HFF-Myc (cell line): Measurements from ENCODE around the gene PPP1R9A.

Source experiments
- DNase-seq: peaks from one replicate; pipeline ENCODE4 v3.0.0-alpha.2; 2011; ENCODE audit warnings: low read depth; ENCODE audit errors: extremely low read depth
- H3K4me3 ChIP-seq: replicated peaks from 2 replicates; pipeline ENCODE4 v1.5.1; 2011; ENCODE audit warnings: low read depth, mild to moderate bottlenecking, control low read depth, low read length
- TF ChIP-seq, protein P1 (sequence below): IDR thresholded peaks from 2 replicates; pipeline ENCODE4 v1.5.1; 2012; ENCODE audit warnings: mild to moderate bottlenecking, low read depth, low read length, control low read depth; ENCODE audit errors: missing control alignments

Gene PPP1R9A

DNA sequence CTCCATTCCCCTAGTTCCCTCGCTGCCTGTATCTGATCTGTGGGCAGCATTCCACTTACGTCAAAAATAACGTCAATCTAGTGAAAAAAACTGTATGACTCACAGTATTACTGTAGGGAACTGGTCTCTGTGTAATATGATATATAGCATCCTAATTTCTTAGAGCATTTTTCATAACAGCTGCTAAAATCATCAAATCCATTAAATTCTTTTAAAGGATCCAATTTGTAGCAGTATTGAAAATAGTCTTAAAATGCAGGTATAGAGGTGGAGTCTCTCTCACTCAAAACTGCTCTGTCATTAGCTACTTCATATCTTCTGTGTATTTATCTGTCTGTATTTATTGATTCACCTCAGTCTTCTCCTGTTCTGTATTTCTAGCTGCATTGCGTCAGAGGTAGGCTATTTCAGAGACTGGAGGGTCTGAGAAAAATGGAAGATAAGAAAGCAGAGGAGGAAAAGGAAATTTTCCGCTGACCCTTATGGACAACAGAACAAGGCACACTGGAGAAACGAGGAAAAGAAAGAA lies 357.0 kb downstream of the PPP1R9A start:
- TF ChIP-seq, protein P1, sequence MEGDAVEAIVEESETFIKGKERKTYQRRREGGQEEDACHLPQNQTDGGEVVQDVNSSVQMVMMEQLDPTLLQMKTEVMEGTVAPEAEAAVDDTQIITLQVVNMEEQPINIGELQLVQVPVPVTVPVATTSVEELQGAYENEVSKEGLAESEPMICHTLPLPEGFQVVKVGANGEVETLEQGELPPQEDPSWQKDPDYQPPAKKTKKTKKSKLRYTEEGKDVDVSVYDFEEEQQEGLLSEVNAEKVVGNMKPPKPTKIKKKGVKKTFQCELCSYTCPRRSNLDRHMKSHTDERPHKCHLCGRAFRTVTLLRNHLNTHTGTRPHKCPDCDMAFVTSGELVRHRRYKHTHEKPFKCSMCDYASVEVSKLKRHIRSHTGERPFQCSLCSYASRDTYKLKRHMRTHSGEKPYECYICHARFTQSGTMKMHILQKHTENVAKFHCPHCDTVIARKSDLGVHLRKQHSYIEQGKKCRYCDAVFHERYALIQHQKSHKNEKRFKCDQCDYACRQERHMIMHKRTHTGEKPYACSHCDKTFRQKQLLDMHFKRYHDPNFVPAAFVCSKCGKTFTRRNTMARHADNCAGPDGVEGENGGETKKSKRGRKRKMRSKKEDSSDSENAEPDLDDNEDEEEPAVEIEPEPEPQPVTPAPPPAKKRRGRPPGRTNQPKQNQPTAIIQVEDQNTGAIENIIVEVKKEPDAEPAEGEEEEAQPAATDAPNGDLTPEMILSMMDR, result no peak

DNA sequence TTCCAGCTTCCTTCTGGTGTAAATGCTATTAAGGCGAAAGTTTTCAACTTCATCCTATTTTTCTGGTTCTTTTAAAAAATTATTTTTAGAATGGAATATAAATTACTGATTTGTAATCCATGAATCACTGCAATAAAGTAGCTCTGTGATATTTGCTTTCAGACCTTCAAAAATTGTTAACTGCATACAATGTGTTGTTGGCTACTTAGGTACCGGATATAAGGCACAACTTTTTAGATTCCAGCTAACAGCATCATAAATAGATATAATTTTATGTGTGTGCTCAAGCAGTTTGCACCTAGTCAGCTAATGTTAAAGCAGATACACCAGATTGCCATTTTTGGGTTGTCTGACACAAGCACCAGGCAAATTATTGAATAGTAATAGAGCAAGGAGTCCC lies 358.2 kb downstream of the PPP1R9A start:
- no peak overlapping the region for H3K4me3 ChIP-seq
- TF ChIP-seq, protein P1, result no peak
- DNase-seq, result no peak

More for the DNA sequence above, 357.0 kb downstream of the PPP1R9A start:
- H3K4me3 ChIP-seq, result no peak overlapping the region
- no peak for DNase-seq

DNA sequence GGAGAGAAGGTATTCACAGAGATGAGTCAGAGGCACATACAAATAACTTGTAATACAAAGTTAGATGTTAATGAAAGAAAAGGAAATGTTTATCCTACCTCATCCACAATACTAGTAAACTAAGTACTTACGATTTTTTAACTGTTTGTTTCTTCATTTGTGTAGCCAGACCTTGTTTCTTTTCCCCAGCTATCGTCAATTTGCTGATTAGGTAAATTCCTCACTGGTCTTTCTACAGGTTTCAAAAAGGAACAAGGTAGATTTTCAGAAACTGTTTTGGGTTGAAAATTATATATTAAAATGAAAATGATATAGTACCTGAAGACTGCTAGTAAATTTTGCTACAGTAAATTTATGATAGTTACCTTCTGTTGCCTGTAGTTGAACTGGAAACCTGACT lies 360.4 kb downstream of the PPP1R9A start:
- TF ChIP-seq, protein P1, result no peak
- DNase-seq, result no peak
- no peak overlapping the region for H3K4me3 ChIP-seq

DNA sequence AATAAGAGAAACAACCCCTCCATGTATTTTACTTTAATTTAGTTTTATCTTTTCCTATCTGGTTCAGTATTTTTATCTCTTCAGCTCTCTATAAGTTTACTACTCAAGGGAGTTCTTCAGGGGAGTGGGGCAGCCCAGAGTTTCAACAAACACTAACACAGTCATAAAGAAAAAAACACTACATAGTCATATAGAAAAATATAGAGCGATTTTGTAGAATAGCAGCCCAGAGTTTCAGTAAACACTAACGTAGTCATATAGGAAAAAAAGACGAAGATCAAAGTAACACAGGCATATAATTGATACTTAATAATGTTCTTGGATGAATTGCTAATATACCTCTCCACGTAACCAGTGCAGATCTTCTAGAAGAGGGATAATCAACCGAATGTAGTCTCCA lies 362.2 kb downstream of the PPP1R9A start:
- TF ChIP-seq, protein P1, result no peak
- no peak overlapping the region for H3K4me3 ChIP-seq
- no peak for DNase-seq

DNA sequence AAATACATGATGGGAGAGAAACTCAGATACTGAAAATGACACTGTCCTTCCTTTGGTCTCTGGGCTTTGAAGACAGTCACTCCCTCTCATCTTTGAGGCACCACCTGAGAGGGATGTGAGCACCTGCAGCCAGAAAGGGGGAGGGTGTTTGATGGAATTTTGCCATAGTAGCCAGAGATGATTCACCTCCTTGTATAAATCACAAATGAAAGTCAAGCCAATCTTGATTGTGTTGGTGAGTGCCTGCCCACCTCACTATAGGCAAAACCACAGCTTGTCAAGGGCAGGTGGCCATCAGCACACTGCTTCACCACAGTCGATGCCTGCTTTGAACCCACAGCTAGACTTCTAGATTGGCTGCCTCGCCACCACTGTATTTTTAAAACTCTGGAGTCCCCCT lies 368.7 kb downstream of the PPP1R9A start:
- H3K4me3 ChIP-seq, result no peak overlapping the region
- TF ChIP-seq, protein P1, result no peak
- DNase-seq, result no peak

DNA sequence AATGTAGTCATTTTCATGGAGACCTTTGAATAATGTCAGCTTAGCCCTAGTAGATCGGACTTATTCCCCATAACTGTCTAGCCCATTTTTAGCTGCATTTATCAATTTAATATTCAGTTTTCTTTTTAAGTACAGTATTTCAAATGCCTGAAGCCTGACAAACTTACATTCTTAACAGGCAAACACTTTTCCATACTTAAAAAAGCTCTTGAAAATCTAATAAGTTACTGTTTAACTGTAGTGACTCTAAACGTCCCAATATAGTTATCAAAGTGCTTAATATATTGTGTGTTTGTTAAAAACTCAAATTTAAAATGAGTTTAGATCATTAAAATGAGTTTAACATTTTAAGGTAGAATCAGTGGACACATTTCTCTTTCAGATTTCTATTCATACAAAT lies 372.0 kb downstream of the PPP1R9A start:
- TF ChIP-seq, protein P1, result no peak
- H3K4me3 ChIP-seq, result no peak overlapping the region
- no peak for DNase-seq

DNA sequence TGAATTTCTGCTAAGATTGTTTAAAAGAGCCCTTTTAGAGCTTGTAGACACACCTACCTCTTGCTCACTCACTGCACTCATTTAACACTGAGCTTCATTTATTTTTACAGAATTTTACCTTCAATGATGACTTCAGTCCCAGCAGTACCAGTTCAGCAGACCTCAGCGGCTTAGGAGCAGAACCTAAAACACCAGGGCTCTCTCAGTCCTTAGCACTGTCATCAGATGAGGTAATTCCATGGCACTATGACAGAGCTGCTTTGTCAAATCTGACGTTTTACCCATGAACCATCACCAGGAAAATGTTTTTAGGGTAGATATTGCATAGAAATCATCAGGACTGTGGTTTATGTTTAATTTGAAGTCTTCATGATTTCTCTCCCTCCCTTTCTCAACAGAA lies 378.7 kb downstream of the PPP1R9A start:
- H3K4me3 ChIP-seq, result no peak overlapping the region
- DNase-seq, result no peak
- TF ChIP-seq, protein P1, result no peak
